ENCODE results near the gene SNCB. TPM values are rescaled to one million over a fixed set of nuclear protein-coding genes. Genes with fewer than 3 reads are reported as not detected.

Gene SNCB
- total and polyA plus RNA-seq, 2 donors from 2014 or later: not detected

GRCh38 chr5:176660530-176660859 is 30.2 kb upstream of the SNCB start:
- Histone ChIP-seq H3K27ac (ENCODE audit: low read depth in 2 of 2, low read length in 2 of 2) (no peak overlapping the region), H3K4me1 (ENCODE audit: control insufficient read depth in 2 of 3, insufficient read depth in 2 of 3, low read depth in 1 of 3, low read length in 3 of 3) (peaks cover 0 to 10% (median 0%) of the 10 kb centered on the region in 3 donors), H3K27me3 (ENCODE audit: control insufficient read depth, insufficient read depth, low read length) (no peaks in the 10 kb centered on the region), H3K9ac (ENCODE audit: low read length in 3 of 3) (no peak overlapping the region), H3K9me3 (ENCODE audit: control insufficient read depth in 2 of 3, insufficient read depth in 1 of 3, low read length in 3 of 3) (no peaks in the 10 kb centered on the region), H3K4me3 (ENCODE audit: low read length in 3 of 3) (no peak overlapping the region), H3K36me3 (ENCODE audit: control insufficient read depth in 2 of 3, insufficient read depth in 3 of 3, low read length in 3 of 3) (no peaks in the 10 kb centered on the region)
- intact Hi-C loops (cut with DNase I): no loop called here
- TF ChIP-seq CTCF (IDR thresholded peaks at IDR 0.05; ENCODE audit: borderline replicate concordance, extremely low read depth, insufficient read depth): no peak
- no peak for FAIRE-seq
- DNase-seq: no peak

GRCh38 chr5:176659860-176660461 is 29.6 kb upstream of the SNCB start:
- no peak for FAIRE-seq
- no peaks in the 10 kb centered on the region for H3K27me3 ChIP-seq (ENCODE audit: control insufficient read depth, insufficient read depth, low read length)
- no peak overlapping the region for H3K4me3 ChIP-seq (ENCODE audit: low read length in 3 of 3)
- H3K9ac ChIP-seq (ENCODE audit: low read length in 3 of 3): no peak overlapping the region
- intact Hi-C loops (cut with DNase I): no loop called here
- peaks cover 0 to 10% (median 0%) of the 10 kb centered on the region in 3 donors for H3K4me1 ChIP-seq (ENCODE audit: control insufficient read depth in 2 of 3, insufficient read depth in 2 of 3, low read depth in 1 of 3, low read length in 3 of 3)
- no peak for DNase-seq
- no peaks in the 10 kb centered on the region for H3K9me3 ChIP-seq (ENCODE audit: control insufficient read depth in 2 of 3, insufficient read depth in 1 of 3, low read length in 3 of 3)
- no peak overlapping the region for H3K27ac ChIP-seq (ENCODE audit: low read depth in 2 of 2, low read length in 2 of 2)
- TF ChIP-seq CTCF (IDR thresholded peaks at IDR 0.05; ENCODE audit: borderline replicate concordance, extremely low read depth, insufficient read depth): no peak
- H3K36me3 ChIP-seq (ENCODE audit: control insufficient read depth in 2 of 3, insufficient read depth in 3 of 3, low read length in 3 of 3): no peaks in the 10 kb centered on the region

GRCh38 chr5:176659512-176659839 is 29.1 kb upstream of the SNCB start:
- H3K36me3 ChIP-seq (ENCODE audit: control insufficient read depth in 2 of 3, insufficient read depth in 3 of 3, low read length in 3 of 3): no peaks in the 10 kb centered on the region
- FAIRE-seq: no peak
- H3K4me1 ChIP-seq (ENCODE audit: control insufficient read depth in 2 of 3, insufficient read depth in 2 of 3, low read depth in 1 of 3, low read length in 3 of 3): peaks cover 0 to 10% (median 0%) of the 10 kb centered on the region in 3 donors
- H3K27me3 ChIP-seq (ENCODE audit: control insufficient read depth, insufficient read depth, low read length): no peaks in the 10 kb centered on the region
- DNase-seq: no peak
- H3K27ac ChIP-seq (ENCODE audit: low read depth in 2 of 2, low read length in 2 of 2): no peak overlapping the region
- H3K9ac ChIP-seq (ENCODE audit: low read length in 3 of 3): no peak overlapping the region
- TF ChIP-seq CTCF (IDR thresholded peaks at IDR 0.05; ENCODE audit: borderline replicate concordance, extremely low read depth, insufficient read depth): no peak
- no peaks in the 10 kb centered on the region for H3K9me3 ChIP-seq (ENCODE audit: control insufficient read depth in 2 of 3, insufficient read depth in 1 of 3, low read length in 3 of 3)
- H3K4me3 ChIP-seq (ENCODE audit: low read length in 3 of 3): no peak overlapping the region
- intact Hi-C loops (cut with DNase I): no loop called here

Measured in kidney (tissue), 14 donors.